ENCODE data around the gene BORCS8. TPM values are rescaled to one million over a fixed set of nuclear protein-coding genes. Genes with fewer than 3 reads are reported as not detected.

The BORCS8 gene
- total and polyA plus RNA-seq, 2 of the 4 experiments (the other 2 are of a cell fraction) = 16.7 to 33.9 TPM

DNA sequence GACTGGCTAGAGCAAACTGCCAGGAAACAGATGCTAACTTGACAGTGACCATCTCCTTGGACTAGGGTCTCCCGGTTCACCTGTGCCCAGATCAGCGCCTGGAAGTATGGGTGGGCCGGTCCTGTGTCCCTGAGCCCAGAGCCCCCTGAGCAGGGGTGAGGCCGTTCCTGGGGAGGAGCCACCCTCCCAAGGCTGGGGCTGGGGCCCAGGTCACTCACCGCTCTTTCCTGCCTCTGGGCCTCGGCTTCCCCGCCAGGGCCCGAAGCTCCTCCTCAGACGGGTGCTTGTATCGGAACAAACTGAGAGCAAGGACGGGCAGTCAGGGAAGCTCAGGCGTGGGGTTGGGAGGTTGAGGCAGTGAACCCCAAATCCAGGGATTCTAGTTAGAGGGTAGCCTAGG lies 59.0 kb downstream of the BORCS8 start:
- BruUV-seq (replicated peaks) = no TSS peak
- intact Hi-C loops (cut with micrococcal nuclease) (no loop called here), in situ Hi-C loops (cut with MboI; ENCODE audit: low sequenced_read_pairs) (no loop called here), dilution Hi-C loops (cut with HindIII; ENCODE audit: low sequenced_read_pairs, unreplicated experiment) (no loop called here)
- Histone ChIP-seq H3K9me1 (ENCODE audit: insufficient read depth, low read length) (no peaks in the 10 kb centered on the region), H3K27me3 (ENCODE audit: control insufficient read depth, insufficient read depth, low read length) (no peaks in the 10 kb centered on the region), H2BK20ac (ENCODE audit: low read depth, low read length) (no peak overlapping the region), H4K5ac (ENCODE audit: low read depth, low read length) (no peak overlapping the region), H3K4me1 (ENCODE audit: control insufficient read depth, insufficient read depth, low read length) (peaks cover 6% of the 10 kb centered on the region; the same call in 1 of the 2 replicates), H3K9me3 (ENCODE audit: control insufficient read depth, insufficient read depth, low read length) (peaks cover 11% of the 10 kb centered on the region), H3K14ac (replicated peaks; ENCODE audit: low read depth, low read length) (no peak overlapping the region), H3K79me1 (ENCODE audit: low read depth in 1 of 2, low read length in 2 of 2) (peaks cover 8 to 21% of the 10 kb centered on the region in 2 experiments; a peak in 3 of 4 replicates), H2BK120ac (ENCODE audit: low read depth, low read length) (no peak overlapping the region), H4K91ac (ENCODE audit: insufficient read depth, low read depth, low read length) (no peak overlapping the region), H2BK5ac (ENCODE audit: low read depth, low read length, poor library complexity, severe bottlenecking) (no peak overlapping the region), H2AK9ac (replicated peaks; ENCODE audit: low read depth, low read length, poor library complexity) (no peak overlapping the region), H2AK5ac (ENCODE audit: low read depth, low read length) (no peak overlapping the region), H3K36me3 (ENCODE audit: control insufficient read depth, insufficient read depth, low read length) (peaks cover 6% of the 10 kb centered on the region), H3K9ac (ENCODE audit: low read depth, low read length) (no peak overlapping the region), H4K20me1 (ENCODE audit: insufficient read depth, low read length) (peaks cover 7% of the 10 kb centered on the region), H2BK15ac (ENCODE audit: low read depth, low read length) (no peak overlapping the region), H2AFZ (replicated peaks; ENCODE audit: low read length, poor library complexity) (no peak overlapping the region), H3K4me3 (ENCODE audit: insufficient read depth, low read depth, low read length) (no peak overlapping the region), H3K23ac (ENCODE audit: low read depth, low read length) (no peak overlapping the region), H3K56ac (ENCODE audit: extremely low read depth, insufficient read depth, low read length) (no peak overlapping the region), H4K8ac (ENCODE audit: low read depth in 2 of 2, low read length in 2 of 2) (no peak overlapping the region), H3K4ac (ENCODE audit: low read depth, low read length) (no peak overlapping the region), H3K18ac (ENCODE audit: low read depth, low read length) (no peak overlapping the region), H3K27ac (ENCODE audit: insufficient read depth, low read length) (no peak overlapping the region), H3K4me2 (ENCODE audit: low read depth, low read length) (no peak overlapping the region)
- TF ChIP-seq RAD21 (IDR thresholded peaks at IDR 0.05; ENCODE audit: low read length) = no peak
- TF ChIP-seq, protein P1, sequence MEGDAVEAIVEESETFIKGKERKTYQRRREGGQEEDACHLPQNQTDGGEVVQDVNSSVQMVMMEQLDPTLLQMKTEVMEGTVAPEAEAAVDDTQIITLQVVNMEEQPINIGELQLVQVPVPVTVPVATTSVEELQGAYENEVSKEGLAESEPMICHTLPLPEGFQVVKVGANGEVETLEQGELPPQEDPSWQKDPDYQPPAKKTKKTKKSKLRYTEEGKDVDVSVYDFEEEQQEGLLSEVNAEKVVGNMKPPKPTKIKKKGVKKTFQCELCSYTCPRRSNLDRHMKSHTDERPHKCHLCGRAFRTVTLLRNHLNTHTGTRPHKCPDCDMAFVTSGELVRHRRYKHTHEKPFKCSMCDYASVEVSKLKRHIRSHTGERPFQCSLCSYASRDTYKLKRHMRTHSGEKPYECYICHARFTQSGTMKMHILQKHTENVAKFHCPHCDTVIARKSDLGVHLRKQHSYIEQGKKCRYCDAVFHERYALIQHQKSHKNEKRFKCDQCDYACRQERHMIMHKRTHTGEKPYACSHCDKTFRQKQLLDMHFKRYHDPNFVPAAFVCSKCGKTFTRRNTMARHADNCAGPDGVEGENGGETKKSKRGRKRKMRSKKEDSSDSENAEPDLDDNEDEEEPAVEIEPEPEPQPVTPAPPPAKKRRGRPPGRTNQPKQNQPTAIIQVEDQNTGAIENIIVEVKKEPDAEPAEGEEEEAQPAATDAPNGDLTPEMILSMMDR (conservative IDR thresholded peaks at IDR 0.05; ENCODE audit: low read depth, low read length) = no peak
- TF ChIP-seq POLR2A (IDR thresholded peaks at IDR 0.05; ENCODE audit: low read depth, low read length) = no peak
- TF ChIP-seq FOS (IDR thresholded peaks at IDR 0.05; ENCODE audit: low read depth, low read length) = no peak
- no peak for TF ChIP-seq SMC3 (IDR thresholded peaks at IDR 0.05; ENCODE audit: low read depth, low read length)
- TF ChIP-seq, protein P2, sequence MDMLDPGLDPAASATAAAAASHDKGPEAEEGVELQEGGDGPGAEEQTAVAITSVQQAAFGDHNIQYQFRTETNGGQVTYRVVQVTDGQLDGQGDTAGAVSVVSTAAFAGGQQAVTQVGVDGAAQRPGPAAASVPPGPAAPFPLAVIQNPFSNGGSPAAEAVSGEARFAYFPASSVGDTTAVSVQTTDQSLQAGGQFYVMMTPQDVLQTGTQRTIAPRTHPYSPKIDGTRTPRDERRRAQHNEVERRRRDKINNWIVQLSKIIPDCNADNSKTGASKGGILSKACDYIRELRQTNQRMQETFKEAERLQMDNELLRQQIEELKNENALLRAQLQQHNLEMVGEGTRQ (IDR thresholded peaks at IDR 0.05; ENCODE audit: low read depth, low read length) = no peak
- TF ChIP-seq RFX5 (IDR thresholded peaks at IDR 0.05; ENCODE audit: low read depth, low read length) = no peak
- TF ChIP-seq, protein P3, sequence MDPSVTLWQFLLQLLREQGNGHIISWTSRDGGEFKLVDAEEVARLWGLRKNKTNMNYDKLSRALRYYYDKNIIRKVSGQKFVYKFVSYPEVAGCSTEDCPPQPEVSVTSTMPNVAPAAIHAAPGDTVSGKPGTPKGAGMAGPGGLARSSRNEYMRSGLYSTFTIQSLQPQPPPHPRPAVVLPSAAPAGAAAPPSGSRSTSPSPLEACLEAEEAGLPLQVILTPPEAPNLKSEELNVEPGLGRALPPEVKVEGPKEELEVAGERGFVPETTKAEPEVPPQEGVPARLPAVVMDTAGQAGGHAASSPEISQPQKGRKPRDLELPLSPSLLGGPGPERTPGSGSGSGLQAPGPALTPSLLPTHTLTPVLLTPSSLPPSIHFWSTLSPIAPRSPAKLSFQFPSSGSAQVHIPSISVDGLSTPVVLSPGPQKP (IDR thresholded peaks at IDR 0.05; ENCODE audit: borderline replicate concordance, low read depth, low read length) = no peak
- no peak for TF ChIP-seq BHLHE40 (IDR thresholded peaks at IDR 0.05; ENCODE audit: low read depth, low read length)
- no peak for TF ChIP-seq CEBPB (IDR thresholded peaks at IDR 0.05; ENCODE audit: low read depth, low read length)
- TF ChIP-seq RCOR1 (IDR thresholded peaks at IDR 0.05; ENCODE audit: insufficient replicate concordance, low read length) = no peak
- ATAC-seq (ENCODE audit: low read depth) (no peak), DNase-seq (no peak)
- ChIA-PET POLR2A (ENCODE audit: unreplicated experiment) (no interaction called here), CTCF (no interaction called here)
- 100% methylated on average over 8 of the region's 12 CpGs; no CpG with 5 or more reads in 1 of the 2 experiments for WGBS, 2 experiments (ENCODE audit: extremely low coverage in 2 of 2, insufficient read length in 1 of 2)

Measured in IMR-90 (cell line).